Tibial artery (tissue), 4 donors: Measurements from ENCODE around the gene ADRA1B.
"Not testable (repeated sequence)": the region's sequence is repeated elsewhere in the genome, so short reads cannot be mapped to it uniquely, and the experiment has no call there.

Experiments used
- DNase-seq, 2 donors: peaks; one replicate each; pipeline ENCODE4 v3.0.0-alpha.2; 2019
- H3K27ac ChIP-seq, 2 donors: fragments of 200-600 bp; sonication (generic) in 1 of 2; 1 replicate in 1 of 2; 2 replicates in 1 of 2; pipeline ENCODE4 v1.5.1; 2018 to 2019; ENCODE audit warnings: mild to moderate bottlenecking in 1 of 2
- H3K27me3 ChIP-seq, 2 donors: fragments of 200-600 bp; sonication (generic) in 1 of 2; one replicate each; pipeline versions ENCODE4 v1.5.1 to v1.6.0; 2016 to 2019
- H3K36me3 ChIP-seq, 3 donors: fragments of 200-600 bp; sonication (generic) in 2 of 3; one replicate each; pipeline ENCODE4 v1.5.1; 2016 to 2019; ENCODE audit warnings: mild to moderate bottlenecking in 2 of 3
- H3K4me1 ChIP-seq, 4 donors: fragments of 200-600 bp; sonication (generic) in 2 of 4; 1 replicate in 3 of 4; 2 replicates in 1 of 4; pipeline ENCODE4 v1.5.1; 2016 to 2019
- H3K4me3 ChIP-seq, 2 donors: fragments of 200-600 bp; sonication (generic) in 1 of 2; 1 replicate in 1 of 2; 2 replicates in 1 of 2; pipeline ENCODE4 v1.5.1; 2018 to 2019; ENCODE audit warnings: mild to moderate bottlenecking in 2 of 2
- H3K9me3 ChIP-seq, 3 donors: fragments of 200-600 bp; sonication (generic) in 1 of 3; one replicate each; pipeline ENCODE4 v1.5.1; 2016 to 2019
- CTCF ChIP-seq, 2 experiments: fragments of 200-600 bp in 1 of 2; fragments of 450-650 bp in 1 of 2; IDR thresholded peaks; one replicate each; pipeline ENCODE4 v1.5.1; 2017 to 2019; ENCODE audit warnings: antibody characterized with exemption in 2 of 2, mild to moderate bottlenecking in 1 of 2, moderate library complexity in 1 of 2
- intact Hi-C: fragments of 100-400 bp; cut with DNase I; formaldehyde crosslinking; loops from one replicate; pipeline ENCODE4 v1.15.0; 2023; ENCODE audit warnings: low total_unique reads

Gene ADRA1B

GRCh38 chr5:160008877-160009590 lies 92.8 kb downstream of the ADRA1B start, which contains the start of gene TTC1:
Gene TTC1, plus strand, starts transcription at chr5:160009139. Its CDS starts 1,390 bp downstream, at chr5:160010529.
- peaks cover 0 to 25% (median 17%) of the 10 kb centered on the region in 4 donors for H3K4me1 ChIP-seq
- H3K4me3 ChIP-seq, result peak within 1 kb of the TSS; percentile 66 to 87
- TF ChIP-seq CTCF (IDR thresholded peaks at IDR 0.05), result no peak
- peak; percentile 97 to 98 for DNase-seq
- H3K36me3 ChIP-seq, result peaks cover 3 to 29% (median 14%) of the 10 kb centered on the region in 3 donors
- intact Hi-C loops, result no loop called here
- H3K27ac ChIP-seq, result peak within 1 kb of the TSS; percentile 81 to 86
- H3K9me3 ChIP-seq, result no peaks in the 10 kb centered on the region
- no peaks in the 10 kb centered on the region for H3K27me3 ChIP-seq

- peaks cover 0 to 25% (median 17%) of the 10 kb centered on the region in 4 donors for H3K4me1 ChIP-seq
- no peak for TF ChIP-seq CTCF (IDR thresholded peaks at IDR 0.05)
- intact Hi-C loops, result no loop called here
- H3K27me3 ChIP-seq, result no peaks in the 10 kb centered on the region
- peak overlapping the region; percentile 81 to 86 for H3K27ac ChIP-seq
- H3K4me3 ChIP-seq, result peak overlapping the region; percentile 66 to 87
- DNase-seq, result no peak
- H3K9me3 ChIP-seq, result no peaks in the 10 kb centered on the region
- peaks cover 3 to 34% (median 14%) of the 10 kb centered on the region in 3 donors for H3K36me3 ChIP-seq
Measured at GRCh38 chr5:160009591-160009989, 93.3 kb downstream of the ADRA1B start.

- TF ChIP-seq CTCF (IDR thresholded peaks at IDR 0.05), result no peak
- Histone ChIP-seq H3K36me3 (peaks cover 3 to 51% (median 23%) of the 10 kb centered on the region in 3 donors), H3K4me1 (peaks cover 0 to 25% (median 17%) of the 10 kb centered on the region in 4 donors), H3K27me3 (no peaks in the 10 kb centered on the region), H3K4me3 (no peak overlapping the region), H3K9me3 (no peaks in the 10 kb centered on the region), H3K27ac (no peak overlapping the region)
- no peak for DNase-seq
- intact Hi-C loops, result loop anchor here (10.0 kb wide), 1 partner anchor 103 kb away; the partner anchor contains the start of gene PWWP2A
Measured at GRCh38 chr5:160011471-160011870, 95.2 kb downstream of the ADRA1B start.

- not testable (repeated sequence) for H3K9me3 ChIP-seq, DNase-seq, H3K27me3 ChIP-seq, H3K4me3 ChIP-seq, H3K27ac ChIP-seq
- peaks cover 0 to 25% (median 17%) of the 10 kb centered on the region in 4 donors for H3K4me1 ChIP-seq
- intact Hi-C loops, result loop anchor here (10.0 kb wide), 1 partner anchor 101 kb away; the partner anchor contains the start of gene PWWP2A
- peaks cover 7 to 76% (median 23%) of the 10 kb centered on the region in 3 donors for H3K36me3 ChIP-seq
Measured at GRCh38 chr5:160014197-160014596, 97.9 kb downstream of the ADRA1B start.

GRCh38 chr5:160018945-160019625 lies 102.8 kb downstream of the ADRA1B start:
- intact Hi-C loops, result loop anchor here (10.0 kb wide), 1 partner anchor 96 kb away; the partner anchor contains the start of gene PWWP2A
- Histone ChIP-seq H3K36me3 (peaks cover 4 to 67% (median 9%) of the 10 kb centered on the region in 3 donors), H3K4me3 (no peak overlapping the region), H3K9me3 (no peaks in the 10 kb centered on the region), H3K27me3 (no peaks in the 10 kb centered on the region), H3K4me1 (peaks cover 0 to 11% (median 0%) of the 10 kb centered on the region in 4 donors), H3K27ac (no peak overlapping the region)
- no peak for DNase-seq
- TF ChIP-seq CTCF (IDR thresholded peaks at IDR 0.05), result no peak
